HepG2 (cell line): ENCODE results near the gene UMOD. TPM values are rescaled to one million over a fixed set of nuclear protein-coding genes. Genes with fewer than 3 reads are reported as not detected.

ENCODE experiments used
- AFF4 ChIP-seq: sonication (generic); formaldehyde crosslinking; IDR thresholded peaks from 2 replicates; pipeline ENCODE4 v1.4.0; 2020; ENCODE audit warnings: missing genetic modification reagents
- CENPX ChIP-seq: sonication (generic); formaldehyde crosslinking; IDR thresholded peaks from 2 replicates; pipeline ENCODE4 v1.9.0; 2021; ENCODE audit warnings: mild to moderate bottlenecking, missing genetic modification reagents, moderate library complexity
- DPF2 ChIP-seq: sonication (generic); formaldehyde crosslinking; IDR thresholded peaks from 2 replicates; pipeline ENCODE4 v1.4.0; 2020; ENCODE audit warnings: mild to moderate bottlenecking, low read depth, missing genetic modification reagents, borderline replicate concordance
- FOSL1 ChIP-seq: sonication (generic); formaldehyde crosslinking; IDR thresholded peaks from 2 replicates; pipeline ENCODE4 v1.9.0; 2021; ENCODE audit warnings: missing genetic modification reagents, borderline replicate concordance
- ISX ChIP-seq: sonication (generic); formaldehyde crosslinking; conservative IDR thresholded peaks from 2 replicates; pipeline ENCODE4 v1.5.0; 2020; ENCODE audit warnings: missing genetic modification reagents
- KAT8 ChIP-seq: IDR thresholded peaks from 2 replicates; pipeline ENCODE4 v1.6.1; 2016; ENCODE audit warnings: missing genetic modification reagents, missing compliant biosample characterization
- KDM5B ChIP-seq: sonication (generic); formaldehyde crosslinking; IDR thresholded peaks from 2 replicates; pipeline ENCODE4 v1.4.0; 2020; ENCODE audit warnings: missing genetic modification reagents, mild to moderate bottlenecking, borderline replicate concordance
- NFATC3 ChIP-seq: sonication (generic); formaldehyde crosslinking; IDR thresholded peaks from 2 replicates; pipeline ENCODE4 v1.5.1; 2020; ENCODE audit warnings: mild to moderate bottlenecking, missing genetic modification reagents
- PREB ChIP-seq: sonication (generic); formaldehyde crosslinking; IDR thresholded peaks from 2 replicates; pipeline ENCODE4 v1.4.0; 2020; ENCODE audit warnings: missing genetic modification reagents
- SCMH1 ChIP-seq: sonication (generic); formaldehyde crosslinking; IDR thresholded peaks from 2 replicates; pipeline ENCODE4 v1.9.0; 2021; ENCODE audit warnings: missing genetic modification reagents, mild to moderate bottlenecking, borderline replicate concordance
- SYNCRIP ChIP-seq: fragments of 200-400 bp; formaldehyde crosslinking; IDR thresholded peaks from 2 replicates; pipeline ENCODE4 v1.6.1; 2018; ENCODE audit warnings: mild to moderate bottlenecking, low read depth, low read length; ENCODE audit not compliant: insufficient read depth
- TEAD3 ChIP-seq: optimal IDR thresholded peaks from 2 replicates; pipeline ENCODE3; 2016; ENCODE audit warnings: borderline replicate concordance
- ZFX ChIP-seq: sonication (generic); formaldehyde crosslinking; IDR thresholded peaks from 2 replicates; pipeline ENCODE4 v1.4.0; 2020; ENCODE audit warnings: mild to moderate bottlenecking, low read depth, missing genetic modification reagents, moderate library complexity
- ZNF225 ChIP-seq: sonication (generic); formaldehyde crosslinking; IDR thresholded peaks from 2 replicates; pipeline ENCODE4 v1.4.0; 2020; ENCODE audit warnings: mild to moderate bottlenecking, missing genetic modification reagents
- ZNF329 ChIP-seq: sonication (generic); formaldehyde crosslinking; IDR thresholded peaks from 2 replicates; pipeline ENCODE4 v1.9.0; 2021; ENCODE audit warnings: low read depth, mild to moderate bottlenecking, missing genetic modification reagents
- ZNF335 ChIP-seq: sonication (generic); formaldehyde crosslinking; IDR thresholded peaks from 2 replicates; pipeline ENCODE4 v1.4.0; 2020; ENCODE audit warnings: missing genetic modification reagents
- ZNF337 ChIP-seq: sonication (generic); formaldehyde crosslinking; IDR thresholded peaks from 2 replicates; pipeline ENCODE4 v1.5.1; 2020; ENCODE audit warnings: missing genetic modification reagents, low read depth, mild to moderate bottlenecking, borderline replicate concordance
- ZNF382 ChIP-seq: sonication (generic); formaldehyde crosslinking; IDR thresholded peaks from 2 replicates; pipeline ENCODE4 v1.5.0; 2020; ENCODE audit warnings: missing genetic modification reagents, mild to moderate bottlenecking, borderline replicate concordance
- ZNF609 ChIP-seq: sonication (generic); formaldehyde crosslinking; IDR thresholded peaks from 2 replicates; pipeline ENCODE4 v1.4.0; 2020; ENCODE audit warnings: mild to moderate bottlenecking, missing genetic modification reagents, borderline replicate concordance
- ZNF772 ChIP-seq: sonication (generic); formaldehyde crosslinking; IDR thresholded peaks from 2 replicates; pipeline ENCODE4 v1.5.0; 2020; ENCODE audit warnings: mild to moderate bottlenecking, missing genetic modification reagents
- ZSCAN9 ChIP-seq: IDR thresholded peaks from 2 replicates; pipeline ENCODE4 v1.6.1; 2016; ENCODE audit warnings: borderline replicate concordance
- polyA plus RNA-seq, 8 experiments: library from polyadenylated mRNA; depleted of rRNA in 3 of 8; stranded (reverse) in 7 of 8; unstranded in 1 of 8; fragments of >200 nt; fragmentation: Illumina TruSeq in 4 of 8; extraction: Trizol in 4 of 8; gene quantifications; 2 replicates each; pipeline versions ENCODE4 v1.2.1 to v1.2.3, GENCODE V29; 2011 to 2016; ENCODE audit warnings: low read depth in 4 of 8, missing spikeins in 1 of 8, mixed read lengths in 1 of 8; ENCODE audit not compliant: insufficient read depth in 1 of 8
- total RNA-seq, 5 experiments: library from RNA; depleted of rRNA; stranded (reverse); fragments of >200 nt; fragmentation: Illumina TruSeq; extraction: Trizol; gene quantifications; 2 replicates each; pipeline ENCODE4 v1.2.3, GENCODE V29; 2016; ENCODE audit warnings: low read depth in 1 of 5

Gene UMOD
- total and polyA plus RNA-seq, 2 of the 13 experiments (the other 11 are each of a cell fraction or from before 2014, with no cell fraction given) = not detected

- no peak for TF ChIP-seq AFF4 (CRISPR knock-in tag)
- no peak for TF ChIP-seq ZNF382 (CRISPR knock-in tag)
- TF ChIP-seq KAT8 = peak; percentile 46; the same call in 1 of the 2 replicates
- 0 out of 2 replicates have a peak, but pooled peaks have one; percentile 33 for TF ChIP-seq ZNF609 (CRISPR knock-in tag)
- TF ChIP-seq SCMH1 = no peak
- TF ChIP-seq SYNCRIP = no peak
- no peak for TF ChIP-seq FOSL1 (CRISPR knock-in tag)
- TF ChIP-seq ZNF772 (CRISPR knock-in tag) = peak; percentile 76; the same call in 1 of the 2 replicates
- 0 out of 2 replicates have a peak, but pooled peaks have one; percentile 41 for TF ChIP-seq ZNF329
- TF ChIP-seq TEAD3 (CRISPR knock-in tag) = peak; percentile 58
- TF ChIP-seq ZNF225 (CRISPR knock-in tag) = 0 out of 2 replicates have a peak, but pooled peaks have one; percentile 29
- TF ChIP-seq ZNF337 (CRISPR knock-in tag) = no peak
- peak; percentile 65 for TF ChIP-seq ZFX (CRISPR knock-in tag)
- peak; percentile 18; the same call in 1 of the 2 replicates for TF ChIP-seq KDM5B
- TF ChIP-seq CENPX (CRISPR knock-in tag) = no peak
- TF ChIP-seq ISX (CRISPR knock-in tag) = no peak
- TF ChIP-seq ZSCAN9 (CRISPR knock-in tag) = 0 out of 2 replicates have a peak, but pooled peaks have one; percentile 53
- no peak for TF ChIP-seq PREB
- TF ChIP-seq ZNF335 = 0 out of 2 replicates have a peak, but pooled peaks have one; percentile 27
- no peak for TF ChIP-seq NFATC3
- TF ChIP-seq DPF2 = no peak
Measured at GRCh38 chr16:20401475-20402016, 49.0 kb upstream of the UMOD start (continued).
